ENCODE measurements around the gene HSPG2. TPM values are rescaled to one million over a fixed set of nuclear protein-coding genes. Genes with fewer than 3 reads are reported as not detected.

HSPG2 gene
- total and polyA plus RNA-seq, 10 of the 15 experiments (the other 5 are each of a cell fraction or from before 2014, with no cell fraction given), result 0.30 to 3.4 (median 0.73) TPM; not detected in 2

DNA sequence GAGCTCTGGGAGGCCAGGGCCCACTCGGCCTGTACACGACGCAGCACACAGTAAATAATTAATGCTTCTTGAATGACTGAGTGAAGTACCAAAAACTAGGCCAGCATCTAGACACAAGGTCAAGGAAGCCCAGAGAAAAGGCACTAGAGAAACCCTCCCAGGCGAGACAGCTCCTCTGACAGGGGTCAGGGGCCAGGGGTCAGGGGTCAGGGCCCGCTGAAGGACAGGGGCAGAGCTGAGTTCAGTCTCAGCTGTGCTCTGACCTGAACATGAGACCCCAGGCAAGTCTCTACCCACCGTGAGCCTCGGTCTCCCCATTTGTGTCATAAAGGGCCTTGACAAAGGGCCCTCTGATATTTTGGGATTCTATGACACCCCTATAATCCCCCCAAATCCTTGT lies 68.6 kb downstream of the HSPG2 start:
- ChIA-PET CTCF (interaction anchor here (0.7 kb wide), 1 partner anchor 76 kb away, joined by 3 read pairs; no protein-coding TSS in a partner anchor), SMC1A (ENCODE audit: uncharacterized antibody, unreplicated experiment) (no interaction called here), POLR2A (interaction anchor here (0.6 kb wide), 1 partner anchor 115 kb away, joined by 4 read pairs; no protein-coding TSS in a partner anchor), RAD21 (ENCODE audit: unreplicated experiment) (no interaction called here)
- Histone ChIP-seq H2AFZ (ENCODE audit: control insufficient read depth, low read depth, low read length) (no peak overlapping the region), H4K20me1 (ENCODE audit: control insufficient read depth, insufficient read depth) (no peaks in the 10 kb centered on the region), H3K4me2 (ENCODE audit: control insufficient read depth, insufficient read depth) (no peak overlapping the region), H3K36me3 (ENCODE audit: control insufficient read depth in 2 of 2, insufficient read depth in 2 of 2, low read length in 1 of 2) (no peaks in the 10 kb centered on the region), H3K4me3 (no peak overlapping the region), H3K79me2 (ENCODE audit: control insufficient read depth, insufficient read depth, low read length) (no peaks in the 10 kb centered on the region), H3K9me3 (replicated peaks; ENCODE audit: control insufficient read depth, insufficient read depth, low read length) (no peaks in the 10 kb centered on the region), H3K27ac (ENCODE audit: control insufficient read depth, insufficient read depth) (no peak overlapping the region), H3K4me1 (ENCODE audit: control insufficient read depth, insufficient read depth, low read length) (peaks cover 28% of the 10 kb centered on the region), H3K27me3 (replicated peaks in 1 of 2; ENCODE audit: control insufficient read depth in 2 of 2, insufficient read depth in 2 of 2, low read length in 1 of 2) (no peaks in the 10 kb centered on the region; a peak in 1 of 4 replicates), H3K9ac (ENCODE audit: control insufficient read depth, insufficient read depth, low read length) (no peak overlapping the region)
- ATAC-seq, result no peak
- no peak for TF ChIP-seq KLF5 (IDR thresholded peaks at IDR 0.05; ENCODE audit: partially characterized antibody)
- WGBS (ENCODE audit: insufficient coverage, insufficient replicate concordance, low lambda C conversion rate, missing lambda C conversion rate), result 65% methylated on average over 7 of the region's 7 CpGs
- in situ Hi-C loops (cut with MboI), result no loop called here
- intact Hi-C loops (cut with micrococcal nuclease; ENCODE audit: unreplicated experiment), result loop anchor here (5.0 kb wide), 1 partner anchor 76 kb away; no protein-coding TSS in a partner anchor
- BruUV-seq (replicated peaks), result no TSS peak
- no peak for DNase-seq (ENCODE audit: low read depth, low spot score)
- no peak for FAIRE-seq

DNA sequence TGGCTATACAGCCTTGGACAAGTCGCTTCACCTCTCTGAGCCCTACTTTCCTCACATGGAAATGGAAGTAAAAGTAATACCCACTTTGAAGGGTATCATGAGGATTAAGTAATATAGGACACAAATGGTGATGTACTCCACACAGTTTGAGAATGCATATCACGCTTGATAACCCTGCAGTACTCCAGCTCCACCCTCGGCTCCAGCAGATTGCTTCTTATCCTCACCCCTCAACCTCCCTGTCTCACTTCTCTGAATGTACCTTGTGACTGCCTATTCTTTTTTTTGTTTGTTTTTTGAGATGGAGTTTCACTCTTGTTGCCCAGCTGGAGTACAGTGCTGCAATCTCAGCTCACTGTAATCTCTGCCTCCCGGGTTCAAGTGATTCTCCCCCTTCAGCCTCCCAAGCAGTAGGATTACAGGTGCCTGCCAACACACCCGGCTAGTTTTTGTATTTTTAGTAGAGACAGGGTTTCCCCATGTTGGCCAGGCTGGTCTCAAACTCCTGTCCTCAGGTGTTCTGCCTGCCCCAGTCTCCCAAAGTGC lies 69.6 kb downstream of the HSPG2 start:
- Histone ChIP-seq H3K36me3 (ENCODE audit: control insufficient read depth in 2 of 2, insufficient read depth in 2 of 2, low read length in 1 of 2) (no peaks in the 10 kb centered on the region), H3K27me3 (replicated peaks in 1 of 2; ENCODE audit: control insufficient read depth in 2 of 2, insufficient read depth in 2 of 2, low read length in 1 of 2) (no peaks in the 10 kb centered on the region), H3K4me1 (ENCODE audit: control insufficient read depth, insufficient read depth, low read length) (peaks cover 28% of the 10 kb centered on the region), H3K4me3 (no peak overlapping the region), H3K27ac (ENCODE audit: control insufficient read depth, insufficient read depth) (no peak overlapping the region), H3K79me2 (ENCODE audit: control insufficient read depth, insufficient read depth, low read length) (no peaks in the 10 kb centered on the region), H3K9ac (ENCODE audit: control insufficient read depth, insufficient read depth, low read length) (no peak overlapping the region), H2AFZ (ENCODE audit: control insufficient read depth, low read depth, low read length) (no peak overlapping the region), H3K4me2 (ENCODE audit: control insufficient read depth, insufficient read depth) (no peak overlapping the region), H4K20me1 (ENCODE audit: control insufficient read depth, insufficient read depth) (no peaks in the 10 kb centered on the region), H3K9me3 (replicated peaks; ENCODE audit: control insufficient read depth, insufficient read depth, low read length) (no peaks in the 10 kb centered on the region)
- FAIRE-seq (no peak), ATAC-seq (no peak), DNase-seq (ENCODE audit: low read depth, low spot score) (no peak)
- intact Hi-C loops (cut with micrococcal nuclease; ENCODE audit: unreplicated experiment) (loop anchor here (5.0 kb wide), 1 partner anchor 75 kb away; no protein-coding TSS in a partner anchor), in situ Hi-C loops (cut with MboI) (no loop called here)
- no TSS peak for BruUV-seq (replicated peaks)
- ChIA-PET POLR2A (no interaction called here), CTCF (interaction anchor here (1.7 to 2.1 kb wide), 2 partner anchors 10 to 15 kb away, joined by 5 to 11 read pairs; no protein-coding TSS in a partner anchor), RAD21 (ENCODE audit: unreplicated experiment) (interaction anchor here (1.0 kb wide), 1 partner anchor 94 kb away, joined by 3 read pairs; no protein-coding TSS in a partner anchor), SMC1A (ENCODE audit: uncharacterized antibody, unreplicated experiment) (interaction anchor here (1.5 kb wide), 1 partner anchor 13 kb away, joined by 3 read pairs; no protein-coding TSS in a partner anchor)
- TF ChIP-seq ATF7 (IDR thresholded peaks at IDR 0.05; ENCODE audit: low read depth), result no peak
- no peak for TF ChIP-seq SUZ12 (IDR thresholded peaks at IDR 0.05; ENCODE audit: unreplicated experiment)
- TF ChIP-seq DPF2 (IDR thresholded peaks at IDR 0.05), result no peak
- TF ChIP-seq CBX5 (IDR thresholded peaks at IDR 0.05; ENCODE audit: low read depth), result no peak
- no peak for TF ChIP-seq EP300 (IDR thresholded peaks at IDR 0.05; ENCODE audit: borderline replicate concordance in 1 of 2, control insufficient read depth in 1 of 2, low read depth in 2 of 2, low read length in 2 of 2)
- TF ChIP-seq ASH2L (IDR thresholded peaks at IDR 0.05; ENCODE audit: borderline replicate concordance, low read depth), result no peak
- TF ChIP-seq NR2C1 (IDR thresholded peaks at IDR 0.05), result no peak
- no peak for TF ChIP-seq SMAD1 (IDR thresholded peaks at IDR 0.05; ENCODE audit: low read depth, partially characterized antibody)
- TF ChIP-seq CHD1 (IDR thresholded peaks at IDR 0.05; ENCODE audit: low read depth, low read length), result no peak
- no peak for TF ChIP-seq PAX8 (IDR thresholded peaks at IDR 0.05)
- TF ChIP-seq HDAC2 (IDR thresholded peaks at IDR 0.05), result no peak
- TF ChIP-seq ZNF217 (IDR thresholded peaks at IDR 0.05), result no peak
- TF ChIP-seq ZSCAN29 (IDR thresholded peaks at IDR 0.05), result no peak
- no peak for TF ChIP-seq SREBF2 (IDR thresholded peaks at IDR 0.05; ENCODE audit: low read length)
- TF ChIP-seq TBL1XR1 (IDR thresholded peaks at IDR 0.05; ENCODE audit: low read depth, low read length), result no peak
- no peak for TF ChIP-seq KDM1A (IDR thresholded peaks at IDR 0.05; ENCODE audit: borderline replicate concordance)
- TF ChIP-seq IRF4 (IDR thresholded peaks at IDR 0.05; ENCODE audit: low read depth, low read length), result no peak
- TF ChIP-seq BACH1 (IDR thresholded peaks at IDR 0.05; ENCODE audit: borderline replicate concordance), result no peak
- no peak for TF ChIP-seq MEF2B (IDR thresholded peaks at IDR 0.05; ENCODE audit: partially characterized antibody, poor library complexity, severe bottlenecking)
- WGBS (ENCODE audit: insufficient coverage, insufficient replicate concordance, low lambda C conversion rate, missing lambda C conversion rate), result 65% methylated on average over 5 of the region's 5 CpGs

All from GM12878 (cell line).